Upper lobe of left lung (tissue), 4 donors: ENCODE measurements around the gene TMA7B.

Experiments used
- POLR2A ChIP-seq, 4 donors: fragments of 450-650 bp; IDR thresholded peaks; one replicate each; pipeline ENCODE4 v1.5.1; 2016 to 2017; ENCODE audit warnings: antibody characterized with exemption in 4 of 4, mild to moderate bottlenecking in 2 of 4
- POLR2AphosphoS5 ChIP-seq, 2 donors: sonication (generic); formaldehyde crosslinking; IDR thresholded peaks; one replicate each; pipeline ENCODE4 v1.5.1; 2017; ENCODE audit warnings: antibody characterized with exemption in 2 of 2
- TF ChIP-seq, protein P1 (sequence below), 6 experiments: fragments of 450-650 bp in 4 of 6; fragments of 200-600 bp in 2 of 6; sonication (generic) in 2 of 6; IDR thresholded peaks; one replicate each; pipeline ENCODE4 v1.5.1; 2016 to 2019; ENCODE audit warnings: antibody characterized with exemption in 6 of 6

DNA sequence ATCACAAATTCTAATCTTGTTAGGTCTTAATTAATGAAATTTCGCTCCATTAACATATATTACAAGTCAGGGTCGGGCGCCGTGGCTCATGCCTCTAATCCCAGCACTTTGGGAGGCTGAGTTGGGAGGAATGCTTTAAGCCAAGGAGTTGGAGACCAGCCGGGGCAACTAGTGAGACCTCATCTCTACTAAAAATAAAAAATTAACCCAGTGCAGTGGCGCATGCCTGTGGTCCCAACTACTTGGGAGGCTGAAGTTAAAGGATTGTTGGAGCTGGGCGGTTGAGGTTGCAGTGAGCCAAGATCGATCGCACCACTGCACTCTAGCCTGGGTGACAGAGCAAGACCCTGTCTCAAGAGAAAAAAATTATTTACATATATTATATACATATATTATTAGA lies 1.9 kb downstream of the TMA7B start:
- no peak for TF ChIP-seq POLR2A (IDR thresholded peaks at IDR 0.05)
- TF ChIP-seq, protein P1, sequence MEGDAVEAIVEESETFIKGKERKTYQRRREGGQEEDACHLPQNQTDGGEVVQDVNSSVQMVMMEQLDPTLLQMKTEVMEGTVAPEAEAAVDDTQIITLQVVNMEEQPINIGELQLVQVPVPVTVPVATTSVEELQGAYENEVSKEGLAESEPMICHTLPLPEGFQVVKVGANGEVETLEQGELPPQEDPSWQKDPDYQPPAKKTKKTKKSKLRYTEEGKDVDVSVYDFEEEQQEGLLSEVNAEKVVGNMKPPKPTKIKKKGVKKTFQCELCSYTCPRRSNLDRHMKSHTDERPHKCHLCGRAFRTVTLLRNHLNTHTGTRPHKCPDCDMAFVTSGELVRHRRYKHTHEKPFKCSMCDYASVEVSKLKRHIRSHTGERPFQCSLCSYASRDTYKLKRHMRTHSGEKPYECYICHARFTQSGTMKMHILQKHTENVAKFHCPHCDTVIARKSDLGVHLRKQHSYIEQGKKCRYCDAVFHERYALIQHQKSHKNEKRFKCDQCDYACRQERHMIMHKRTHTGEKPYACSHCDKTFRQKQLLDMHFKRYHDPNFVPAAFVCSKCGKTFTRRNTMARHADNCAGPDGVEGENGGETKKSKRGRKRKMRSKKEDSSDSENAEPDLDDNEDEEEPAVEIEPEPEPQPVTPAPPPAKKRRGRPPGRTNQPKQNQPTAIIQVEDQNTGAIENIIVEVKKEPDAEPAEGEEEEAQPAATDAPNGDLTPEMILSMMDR (IDR thresholded peaks at IDR 0.05), result no peak
- no peak for TF ChIP-seq POLR2AphosphoS5 (IDR thresholded peaks at IDR 0.05)
